Measurements from ENCODE around the gene SUGCT. TPM values are rescaled to one million over a fixed set of nuclear protein-coding genes. Genes with fewer than 3 reads are reported as not detected.

SUGCT gene
- total and polyA plus RNA-seq, 2 of the 13 experiments (the other 11 are each of a cell fraction or from before 2014, with no cell fraction given): 10.1 to 22.2 TPM

DNA sequence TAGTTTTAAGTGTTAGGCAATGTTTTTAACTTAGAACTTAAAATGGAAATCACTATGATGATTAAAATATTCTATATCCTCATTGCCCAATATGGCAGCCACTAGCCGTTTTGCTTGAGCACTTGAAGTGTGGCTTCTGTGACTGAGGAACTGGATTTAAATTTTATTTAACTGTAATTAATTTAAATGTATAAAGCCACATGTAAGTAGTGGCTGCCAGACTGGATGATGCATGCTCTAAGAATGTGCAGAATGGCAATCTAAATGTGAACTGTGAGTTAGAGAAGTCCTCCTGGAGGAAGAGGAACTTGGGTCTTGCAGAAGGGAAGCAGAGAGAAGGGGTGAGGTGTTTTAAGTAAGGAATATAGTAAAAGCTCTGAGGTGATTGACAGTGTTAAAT is 451.4 kb downstream of the SUGCT start:
- ATAC-seq (no peak), FAIRE-seq (no peak), DNase-seq (ENCODE audit: low spot score) (no peak)
- H3K4me3 ChIP-seq (replicated peaks in 1 of 3; ENCODE audit: insufficient read depth in 1 of 3, low read depth in 2 of 3, low read length in 3 of 3): no peak overlapping the region
- intact Hi-C loops (cut with micrococcal nuclease; ENCODE audit: unreplicated experiment) (no loop called here), in situ Hi-C loops (cut with HindIII; ENCODE audit: extremely low pct_ligation_motif_present, low pct_unique_long_range_greater_than_20kb) (no loop called here)
- no peak overlapping the region for H2AFZ ChIP-seq (ENCODE audit: low read length)
- H3K4me2 ChIP-seq (ENCODE audit: low read depth, low read length): no peak overlapping the region
- 98% methylated on average over 1 of the region's 1 CpG for WGBS (ENCODE audit: low lambda C conversion rate)
- no peaks in the 10 kb centered on the region for H3K27me3 ChIP-seq (ENCODE audit: control insufficient read depth in 1 of 2, insufficient read depth in 2 of 2, low read length in 2 of 2)
- ChIA-PET CTCF (ENCODE audit: low intra/inter-chr PET ratio, low total read pairs) (no interaction called here), POLR2A (no interaction called here)
- H4K20me1 ChIP-seq (ENCODE audit: insufficient read depth, low read length): no peaks in the 10 kb centered on the region
- H3K79me2 ChIP-seq (ENCODE audit: insufficient read depth, low read length): no peaks in the 10 kb centered on the region
- no TSS peak for BruUV-seq (replicated peaks)
- peaks cover 12% of the 10 kb centered on the region for H3K4me1 ChIP-seq (ENCODE audit: insufficient read depth, low read length)
- H3K9me3 ChIP-seq (ENCODE audit: low read length): no peaks in the 10 kb centered on the region
- no peak for TF ChIP-seq ZBTB25 (CRISPR knock-in tag; IDR thresholded peaks at IDR 0.05)
- no peak for TF ChIP-seq ZNF343 (CRISPR knock-in tag; IDR thresholded peaks at IDR 0.05)
- no peak for TF ChIP-seq ZNF569 (CRISPR knock-in tag; IDR thresholded peaks at IDR 0.05; ENCODE audit: borderline replicate concordance)
- TF ChIP-seq TCF12 (IDR thresholded peaks at IDR 0.05): no peak
- TF ChIP-seq TCF12 (CRISPR knock-in tag; IDR thresholded peaks at IDR 0.05): no peak
- TF ChIP-seq ZNF431 (CRISPR knock-in tag; IDR thresholded peaks at IDR 0.05; ENCODE audit: borderline replicate concordance, low read depth): no peak
- TF ChIP-seq, protein P1, sequence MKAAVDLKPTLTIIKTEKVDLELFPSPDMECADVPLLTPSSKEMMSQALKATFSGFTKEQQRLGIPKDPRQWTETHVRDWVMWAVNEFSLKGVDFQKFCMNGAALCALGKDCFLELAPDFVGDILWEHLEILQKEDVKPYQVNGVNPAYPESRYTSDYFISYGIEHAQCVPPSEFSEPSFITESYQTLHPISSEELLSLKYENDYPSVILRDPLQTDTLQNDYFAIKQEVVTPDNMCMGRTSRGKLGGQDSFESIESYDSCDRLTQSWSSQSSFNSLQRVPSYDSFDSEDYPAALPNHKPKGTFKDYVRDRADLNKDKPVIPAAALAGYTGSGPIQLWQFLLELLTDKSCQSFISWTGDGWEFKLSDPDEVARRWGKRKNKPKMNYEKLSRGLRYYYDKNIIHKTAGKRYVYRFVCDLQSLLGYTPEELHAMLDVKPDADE (CRISPR knock-in tag; IDR thresholded peaks at IDR 0.05): no peak
- TF ChIP-seq CHCHD3 (CRISPR knock-in tag; IDR thresholded peaks at IDR 0.05): no peak
- no peak for TF ChIP-seq ZNF256 (CRISPR knock-in tag; conservative IDR thresholded peaks at IDR 0.05)
- TF ChIP-seq ZNF605 (CRISPR knock-in tag; IDR thresholded peaks at IDR 0.05): no peak
- TF ChIP-seq SOX13 (IDR thresholded peaks at IDR 0.05): no peak
- no peak for TF ChIP-seq SOX13 (CRISPR knock-in tag; conservative IDR thresholded peaks at IDR 0.05 in 1 of 2, IDR thresholded peaks at IDR 0.05 in 1 of 2)
- TF ChIP-seq ATF2 (CRISPR knock-in tag; IDR thresholded peaks at IDR 0.05): no peak
- TF ChIP-seq SNAPC5 (CRISPR knock-in tag; IDR thresholded peaks at IDR 0.05; ENCODE audit: borderline replicate concordance): no peak
- TF ChIP-seq ZNF331 (CRISPR knock-in tag; IDR thresholded peaks at IDR 0.05): no peak
- TF ChIP-seq ZNF430 (CRISPR knock-in tag; IDR thresholded peaks at IDR 0.05): no peak
- no peak for TF ChIP-seq HNRNPK (IDR thresholded peaks at IDR 0.05; ENCODE audit: low read depth, low read length, poor library complexity, severe bottlenecking)
- no peak for TF ChIP-seq SIN3A (IDR thresholded peaks at IDR 0.05; ENCODE audit: borderline replicate concordance, low read depth, low read length)
- H3K27ac ChIP-seq (ENCODE audit: extremely low read length, insufficient read depth, low read length): no peak overlapping the region
- H3K36me3 ChIP-seq (replicated peaks in 1 of 2; ENCODE audit: control insufficient read depth in 1 of 2, insufficient read depth in 2 of 2, low read length in 2 of 2): no peaks in the 10 kb centered on the region
- H3K9ac ChIP-seq (ENCODE audit: insufficient read depth, low read depth, low read length): no peak overlapping the region
